Esophagus muscularis mucosa (tissue), 4 donors: ENCODE measurements around the gene PSME2. TPM values are rescaled to one million over a fixed set of nuclear protein-coding genes. Genes with fewer than 3 reads are reported as not detected.

Experiments used
- DNase-seq: peaks from one replicate; pipeline ENCODE4 v3.0.0-alpha.2; 2017; ENCODE audit errors: extremely low spot score
- H3K27ac ChIP-seq, 4 donors: fragments of 200-600 bp; sonication (generic); replicated peaks in 1 of 4; 1 replicate in 3 of 4; 2 replicates in 1 of 4; pipeline ENCODE4 v1.5.1; 2016 to 2019; ENCODE audit warnings: mild to moderate bottlenecking in 1 of 4
- H3K27me3 ChIP-seq, 4 donors: fragments of 200-600 bp; sonication (generic); one replicate each; pipeline versions ENCODE4 v1.5.1 to v1.6.0; 2016 to 2019
- H3K36me3 ChIP-seq, 4 donors: fragments of 200-600 bp; sonication (generic); one replicate each; pipeline ENCODE4 v1.5.1; 2016 to 2019
- H3K4me1 ChIP-seq, 4 donors: fragments of 200-600 bp; sonication (generic); one replicate each; pipeline ENCODE4 v1.5.1; 2016 to 2019
- H3K4me3 ChIP-seq, 4 donors: fragments of 200-600 bp; sonication (generic); 1 replicate in 2 of 4; 2 replicates in 2 of 4; pipeline ENCODE4 v1.5.1; 2016 to 2019; ENCODE audit warnings: mild to moderate bottlenecking in 4 of 4, moderate library complexity in 1 of 4
- H3K9me3 ChIP-seq, 4 donors: fragments of 200-600 bp; sonication (generic); 1 replicate in 3 of 4; 2 replicates in 1 of 4; pipeline ENCODE4 v1.5.1; 2016 to 2019
- CTCF ChIP-seq, 3 experiments: fragments of 200-600 bp in 2 of 3; fragments of 450-650 bp in 1 of 3; sonication (generic) in 2 of 3; IDR thresholded peaks; one replicate each; pipeline ENCODE4 v1.5.1; 2017 to 2019; ENCODE audit warnings: antibody characterized with exemption in 3 of 3, mild to moderate bottlenecking in 2 of 3, moderate library complexity in 1 of 3
- EP300 ChIP-seq: sonication (generic); formaldehyde crosslinking; IDR thresholded peaks from one replicate; pipeline ENCODE4 v1.6.1; 2017; ENCODE audit warnings: antibody characterized with exemption
- POLR2A ChIP-seq: fragments of 450-650 bp; IDR thresholded peaks from one replicate; pipeline ENCODE4 v1.6.1; 2017; ENCODE audit warnings: antibody characterized with exemption, moderate library complexity, mild to moderate bottlenecking, low read depth
- POLR2AphosphoS5 ChIP-seq, 2 donors: sonication (generic); formaldehyde crosslinking; IDR thresholded peaks; one replicate each; pipeline ENCODE4 v1.6.1; 2017; ENCODE audit warnings: antibody characterized with exemption in 2 of 2
- WGBS: methylation state at CpG from one replicate; pipeline ENCODE4 v1.1.5; 2018; 5-methylcytosine and 5-hydroxymethylcytosine counted together
- intact Hi-C: fragments of 100-400 bp; cut with DNase I; formaldehyde crosslinking; loops from one replicate; pipeline ENCODE4 v1.15.1; 2023
- total RNA-seq, 4 donors: library from RNA; depleted of rRNA; stranded (reverse); fragments of >200 nt; gene quantifications; one replicate each; pipeline versions ENCODE4 v1.1.0 to v1.2.1, GENCODE V29; 2016

PSME2 gene
- total RNA-seq, 4 donors from 2014 or later = 32.8 to 64.3 (median 42.6) TPM

- H3K27ac ChIP-seq = no peak overlapping the region
These were observed 46.5 kb upstream of the PSME2 start for GRCh38 chr14:24192933-24193332.

GRCh38 chr14:24190416-24190815 lies 44.0 kb upstream of the PSME2 start:
- Histone ChIP-seq H3K9me3 (no peaks in the 10 kb centered on the region), H3K27ac (no peak overlapping the region), H3K4me1 (peaks cover 27 to 58% (median 46%) of the 10 kb centered on the region in 4 donors), H3K27me3 (no peaks in the 10 kb centered on the region), H3K4me3 (no peak overlapping the region), H3K36me3 (peaks cover 32 to 56% (median 48%) of the 10 kb centered on the region in 4 donors)
- 93% methylated on average over 10 of the region's 10 CpGs for WGBS
- TF ChIP-seq EP300 (no peak), POLR2A (no peak), CTCF (IDR thresholded peaks at IDR 0.05) (no peak), POLR2AphosphoS5 (IDR thresholded peaks at IDR 0.05) (no peak)
- intact Hi-C loops = no loop called here
- no peak for DNase-seq

More at GRCh38 chr14:24192933-24193332, 46.5 kb upstream of the PSME2 start:
- peaks cover 16 to 39% (median 34%) of the 10 kb centered on the region in 4 donors for H3K36me3 ChIP-seq
- H3K27me3 ChIP-seq = no peaks in the 10 kb centered on the region
- TF ChIP-seq EP300 (no peak), POLR2AphosphoS5 (IDR thresholded peaks at IDR 0.05) (no peak), POLR2A (no peak), CTCF (IDR thresholded peaks at IDR 0.05) (no peak)
- WGBS = 95% methylated on average over 12 of the region's 15 CpGs
- H3K4me1 ChIP-seq = peaks cover 35 to 67% (median 53%) of the 10 kb centered on the region in 4 donors
- intact Hi-C loops = no loop called here
- no peak overlapping the region for H3K4me3 ChIP-seq
- no peak for DNase-seq
- no peaks in the 10 kb centered on the region for H3K9me3 ChIP-seq

- Histone ChIP-seq H3K9me3 (no peaks in the 10 kb centered on the region), H3K27ac (peak overlapping the region in 3 of 4 donors; percentile 35 to 89 (median 70)), H3K36me3 (peaks cover 40 to 65% (median 58%) of the 10 kb centered on the region in 4 donors), H3K4me1 (peaks cover 22 to 51% (median 40%) of the 10 kb centered on the region in 4 donors), H3K4me3 (no peak overlapping the region), H3K27me3 (no peaks in the 10 kb centered on the region)
- TF ChIP-seq CTCF (IDR thresholded peaks at IDR 0.05) = no peak
- no peak for TF ChIP-seq POLR2AphosphoS5 (IDR thresholded peaks at IDR 0.05)
- no peak for TF ChIP-seq EP300
- TF ChIP-seq POLR2A = no peak
- no peak for DNase-seq
- WGBS = 92% methylated on average over 9 of the region's 9 CpGs
- intact Hi-C loops = no loop called here
These were observed 43.0 kb upstream of the PSME2 start for GRCh38 chr14:24189460-24189859.

- Histone ChIP-seq H3K36me3 (peaks cover 45 to 70% (median 62%) of the 10 kb centered on the region in 4 donors), H3K4me3 (peak overlapping the region; percentile 66 to 84 (median 70))
These were observed 42.6 kb upstream of the PSME2 start for GRCh38 chr14:24189059-24189375.

More at GRCh38 chr14:24189059-24189375, 42.6 kb upstream of the PSME2 start:
- intact Hi-C loops = no loop called here
- H3K9me3 ChIP-seq = no peaks in the 10 kb centered on the region
- no peak for TF ChIP-seq POLR2AphosphoS5 (IDR thresholded peaks at IDR 0.05)
- no peak for TF ChIP-seq CTCF (IDR thresholded peaks at IDR 0.05)
- no peak for TF ChIP-seq POLR2A
- no peak for TF ChIP-seq EP300
- peak overlapping the region; percentile 35 to 89 (median 58) for H3K27ac ChIP-seq
- no peak for DNase-seq
- H3K27me3 ChIP-seq = no peaks in the 10 kb centered on the region
- 8% methylated on average over 3 of the region's 3 CpGs for WGBS
- peaks cover 18 to 47% (median 35%) of the 10 kb centered on the region in 4 donors for H3K4me1 ChIP-seq
